ENCODE data around the gene RAB36.

RAB36 gene

DNA sequence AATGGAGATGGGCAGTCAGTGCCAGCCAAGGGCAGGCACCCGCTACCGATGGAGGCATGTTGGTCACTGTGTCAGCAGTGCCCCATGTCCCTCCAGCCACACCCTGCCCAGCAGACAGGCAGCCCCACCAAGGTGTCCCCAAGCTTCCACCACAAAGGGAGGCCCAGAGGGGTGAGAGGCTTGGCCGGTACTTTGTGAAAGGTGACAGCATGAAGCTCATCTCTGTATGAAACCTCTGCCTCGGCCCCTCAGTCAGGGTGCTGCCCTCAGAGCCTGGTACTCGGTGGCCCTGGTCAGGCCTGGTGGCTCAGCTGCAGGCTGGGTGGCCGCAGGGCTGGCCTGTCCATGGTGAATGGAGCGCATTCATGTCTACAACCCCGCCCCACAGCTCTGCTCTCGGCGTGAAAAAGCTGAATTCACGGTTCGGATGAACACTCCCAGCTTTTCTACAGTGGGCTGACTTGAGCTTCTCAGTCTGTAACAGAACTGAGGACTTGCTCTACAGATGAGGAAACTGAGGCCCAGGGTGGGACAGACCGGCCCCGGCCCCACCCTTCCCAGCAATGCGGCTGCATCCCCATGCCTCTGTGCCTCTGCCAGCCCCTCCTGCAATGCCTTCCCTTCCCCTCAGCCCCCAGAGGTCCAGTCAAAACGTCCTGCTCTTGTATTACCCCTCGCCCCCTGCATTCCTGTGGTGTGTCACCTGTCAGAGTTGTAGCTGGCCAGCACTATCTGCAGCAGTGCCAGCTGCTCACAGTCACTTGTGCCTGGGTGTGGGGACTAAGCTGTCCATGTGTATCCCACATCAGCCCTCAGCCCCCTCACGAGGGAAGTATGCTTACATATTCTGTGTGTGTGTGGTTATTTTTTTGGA is 31.2 kb upstream of the RAB36 start:
- Histone ChIP-seq H3K4me1 (ENCODE audit: insufficient read depth, low read length, poor library complexity, severe bottlenecking) (peaks cover 8% of the 10 kb centered on the region), H4K20me1 (ENCODE audit: insufficient read depth, low read length, poor library complexity, severe bottlenecking) (no peaks in the 10 kb centered on the region), H3K9ac (ENCODE audit: low read depth, low read length, poor library complexity, severe bottlenecking) (no peak overlapping the region), H2AFZ (ENCODE audit: low read length) (no peak overlapping the region), H3K4me2 (ENCODE audit: low read depth, low read length, poor library complexity, severe bottlenecking) (no peak overlapping the region), H3K9me2 (replicated peaks; ENCODE audit: low read depth, low read length) (no peaks in the 10 kb centered on the region), H3F3A (ENCODE audit: low read depth) (no peaks in the 10 kb centered on the region), H3K79me2 (ENCODE audit: insufficient read depth, low read length) (no peaks in the 10 kb centered on the region), H3K27me3 (ENCODE audit: insufficient read depth, low read length, poor library complexity, severe bottlenecking) (no peaks in the 10 kb centered on the region), H3K9me3 (ENCODE audit: insufficient read depth, low read depth, low read length) (no peaks in the 10 kb centered on the region), H3K4me3 (ENCODE audit: low read length, poor library complexity, severe bottlenecking) (no peak overlapping the region), H3K36me3 (ENCODE audit: insufficient read depth, low read length) (no peaks in the 10 kb centered on the region)
- TF ChIP-seq CTCF (conservative IDR thresholded peaks at IDR 0.05; ENCODE audit: low read length), result no peak

- no peak for TF ChIP-seq CTCF (conservative IDR thresholded peaks at IDR 0.05; ENCODE audit: low read length)
- TF ChIP-seq EZH2phosphoT487 (IDR thresholded peaks at IDR 0.05; ENCODE audit: borderline replicate concordance), result no peak
- H3K9ac ChIP-seq (ENCODE audit: low read depth, low read length, poor library complexity, severe bottlenecking), result no peak overlapping the region
- H3K79me2 ChIP-seq (ENCODE audit: insufficient read depth, low read length), result no peaks in the 10 kb centered on the region
- no peaks in the 10 kb centered on the region for H3F3A ChIP-seq (ENCODE audit: low read depth)
- no peaks in the 10 kb centered on the region for H3K36me3 ChIP-seq (ENCODE audit: insufficient read depth, low read length)
- no peaks in the 10 kb centered on the region for H3K27me3 ChIP-seq (ENCODE audit: insufficient read depth, low read length, poor library complexity, severe bottlenecking)
- H3K4me2 ChIP-seq (ENCODE audit: low read depth, low read length, poor library complexity, severe bottlenecking), result no peak overlapping the region
- H3K9me2 ChIP-seq (replicated peaks; ENCODE audit: low read depth, low read length), result no peaks in the 10 kb centered on the region
- H3K4me3 ChIP-seq (ENCODE audit: low read length, poor library complexity, severe bottlenecking), result no peak overlapping the region
- H3K4me1 ChIP-seq (ENCODE audit: insufficient read depth, low read length, poor library complexity, severe bottlenecking), result peaks cover 11% of the 10 kb centered on the region
- H2AFZ ChIP-seq (ENCODE audit: low read length), result no peak overlapping the region
- no peaks in the 10 kb centered on the region for H4K20me1 ChIP-seq (ENCODE audit: insufficient read depth, low read length, poor library complexity, severe bottlenecking)
- H3K9me3 ChIP-seq (ENCODE audit: insufficient read depth, low read depth, low read length), result no peaks in the 10 kb centered on the region
These were observed 30.6 kb upstream of the RAB36 start for GRCh38 chr22:23114721-23115020.

DNA sequence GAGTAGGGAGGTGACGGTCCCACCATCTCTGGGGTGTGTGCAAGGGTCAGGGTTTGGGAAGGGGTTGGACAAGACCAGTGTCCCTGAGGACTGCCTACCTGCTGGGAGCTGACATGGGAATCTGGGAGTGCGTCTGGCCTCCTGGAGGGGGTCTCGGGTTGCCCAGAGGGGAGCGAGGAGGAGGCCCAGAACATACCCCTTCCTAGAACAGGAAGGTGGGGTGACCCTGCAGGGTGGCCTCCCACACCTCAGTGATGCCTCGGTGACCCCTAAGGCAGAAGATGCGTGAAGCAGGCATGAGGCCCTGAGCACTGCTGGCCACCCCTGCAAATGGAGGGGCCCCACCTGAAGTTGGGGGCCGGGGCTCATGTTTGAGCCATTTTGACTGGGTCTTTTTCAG is 29.9 kb upstream of the RAB36 start:
- H3K9ac ChIP-seq (ENCODE audit: low read depth, low read length, poor library complexity, severe bottlenecking), result no peak overlapping the region
- no peak overlapping the region for H2AFZ ChIP-seq (ENCODE audit: low read length)
- no peaks in the 10 kb centered on the region for H3K9me3 ChIP-seq (ENCODE audit: insufficient read depth, low read depth, low read length)
- no peak overlapping the region for H3K4me2 ChIP-seq (ENCODE audit: low read depth, low read length, poor library complexity, severe bottlenecking)
- no peaks in the 10 kb centered on the region for H3K9me2 ChIP-seq (replicated peaks; ENCODE audit: low read depth, low read length)
- H3K79me2 ChIP-seq (ENCODE audit: insufficient read depth, low read length), result no peaks in the 10 kb centered on the region
- no peaks in the 10 kb centered on the region for H3F3A ChIP-seq (ENCODE audit: low read depth)
- H3K27me3 ChIP-seq (ENCODE audit: insufficient read depth, low read length, poor library complexity, severe bottlenecking), result no peaks in the 10 kb centered on the region
- TF ChIP-seq EZH2phosphoT487 (IDR thresholded peaks at IDR 0.05; ENCODE audit: borderline replicate concordance) (no peak), CTCF (conservative IDR thresholded peaks at IDR 0.05; ENCODE audit: low read length) (no peak)
- H3K4me3 ChIP-seq (ENCODE audit: low read length, poor library complexity, severe bottlenecking), result no peak overlapping the region
- H3K4me1 ChIP-seq (ENCODE audit: insufficient read depth, low read length, poor library complexity, severe bottlenecking), result peaks cover 13% of the 10 kb centered on the region
- no peaks in the 10 kb centered on the region for H4K20me1 ChIP-seq (ENCODE audit: insufficient read depth, low read length, poor library complexity, severe bottlenecking)
- H3K36me3 ChIP-seq (ENCODE audit: insufficient read depth, low read length), result no peaks in the 10 kb centered on the region
